Central memory CD4-positive, alpha-beta T cell (primary cell): ENCODE measurements around the gene SERPIND1.
"Not testable (repeated sequence)": the region's sequence is repeated elsewhere in the genome, so short reads cannot be mapped to it uniquely, and the experiment has no call there.

Experiments used
- DNase-seq: peaks from one replicate; pipeline ENCODE4 v3.0.0; 2022

SERPIND1 gene

DNA sequence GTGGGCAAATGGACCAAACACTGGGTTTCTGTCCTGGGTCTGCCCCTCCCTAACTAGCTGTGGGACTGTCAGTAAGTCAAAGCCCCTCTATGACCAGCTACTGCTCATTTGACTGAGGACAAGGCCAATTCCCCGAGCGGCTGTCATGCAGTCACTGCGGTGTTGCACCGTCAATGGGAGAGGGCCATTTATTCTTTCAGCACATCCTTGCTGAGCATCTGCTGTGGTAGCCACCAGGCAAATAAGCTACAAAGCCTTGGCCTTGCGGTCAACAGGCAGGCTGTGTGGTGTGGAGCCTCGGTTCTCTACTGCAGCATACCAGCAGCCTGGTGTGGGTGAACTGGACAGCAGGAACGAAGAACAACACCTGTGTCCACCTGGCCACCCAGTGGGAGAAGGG lies 25.8 kb upstream of the SERPIND1 start:
- DNase-seq, result no peak

DNA sequence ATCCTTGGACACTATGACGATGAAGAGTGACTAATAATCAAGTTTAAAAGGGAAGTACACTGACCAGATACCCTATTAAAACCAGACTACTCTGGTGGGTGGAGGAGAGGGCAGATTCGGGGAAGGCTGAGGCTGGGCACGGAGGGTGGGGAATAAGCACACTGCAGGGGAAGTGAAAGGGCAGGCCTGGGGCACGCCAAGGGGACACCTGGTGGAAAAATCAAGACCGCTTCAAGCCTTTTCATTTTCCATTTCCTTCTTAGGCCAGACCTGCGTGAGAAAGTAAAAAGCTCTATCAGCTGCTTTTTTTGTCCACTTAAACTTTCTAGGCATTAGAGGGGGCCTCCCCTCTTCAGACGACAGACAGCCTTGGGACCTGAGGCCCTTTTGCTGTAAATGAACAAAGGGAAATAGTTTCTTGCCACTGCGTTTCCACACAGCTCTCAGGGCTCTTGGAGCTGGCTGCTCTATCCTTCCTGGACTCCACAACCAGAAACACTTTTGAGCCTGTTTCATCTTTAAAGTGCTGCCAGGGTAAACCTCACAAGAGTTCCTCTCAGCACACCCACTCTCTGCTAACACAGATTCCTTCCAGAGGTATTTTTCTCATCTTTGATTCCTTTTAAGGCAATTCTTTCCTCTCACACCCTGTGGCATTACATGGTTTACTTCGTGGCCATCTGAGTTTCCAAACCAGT lies 25.0 kb upstream of the SERPIND1 start:
- no peak for DNase-seq

DNA sequence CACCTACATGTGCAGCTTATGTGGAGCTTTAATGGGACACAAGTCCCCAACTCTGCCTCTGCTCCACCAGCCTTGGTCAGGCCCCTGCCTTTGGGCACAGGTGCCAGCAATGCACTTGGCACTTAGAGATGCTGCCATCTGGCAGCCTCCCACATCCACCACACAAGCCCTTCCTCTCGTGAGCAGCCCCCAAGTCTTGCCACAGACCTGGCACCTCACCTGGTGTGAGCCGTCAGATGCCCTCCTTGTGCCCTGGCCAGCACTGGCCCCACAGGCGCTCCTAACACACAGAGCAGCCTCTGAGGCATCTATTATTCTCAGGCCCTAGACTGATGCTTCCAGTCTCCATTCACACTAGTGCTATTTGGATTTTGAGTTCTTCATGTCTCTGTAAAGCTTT lies 24.5 kb upstream of the SERPIND1 start:
- no peak for DNase-seq

- no peak for DNase-seq
These were observed 23.3 kb upstream of the SERPIND1 start for GRCh38 chr22:20750461-20751184.

DNA sequence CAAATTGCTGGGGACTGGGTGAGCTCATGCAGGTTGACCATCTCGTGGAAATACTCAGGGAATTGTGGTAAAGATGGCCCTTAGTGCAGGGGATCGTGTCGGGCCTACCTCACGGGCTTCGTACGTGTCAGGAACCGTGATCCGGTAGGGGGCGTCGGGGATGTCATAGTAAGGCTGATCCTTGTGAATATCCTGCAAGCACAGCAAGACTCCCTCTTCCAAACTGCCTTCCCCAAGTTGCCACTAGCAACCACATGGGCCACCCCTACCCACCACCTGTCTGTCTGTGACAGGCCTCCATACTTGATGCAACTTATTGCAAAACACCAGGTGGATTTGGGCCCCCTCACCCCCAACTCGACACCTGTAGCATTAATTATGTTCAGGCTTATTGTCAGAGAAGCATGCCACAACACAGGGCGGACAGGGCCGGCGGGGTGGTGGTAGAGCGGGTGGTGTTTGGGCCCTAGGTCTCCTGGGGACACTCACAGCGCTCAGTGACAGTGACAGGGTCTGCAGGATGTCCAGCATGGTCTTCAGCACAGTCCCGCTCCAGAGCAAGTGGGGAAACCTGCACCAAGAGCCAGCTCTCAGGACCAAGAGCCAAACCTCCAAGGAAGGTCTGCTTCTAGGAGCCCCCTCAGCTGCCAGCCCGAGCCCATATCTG lies 22.6 kb upstream of the SERPIND1 start:
- no peak for DNase-seq

- DNase-seq, result no peak
These were observed 21.7 kb upstream of the SERPIND1 start for GRCh38 chr22:20752104-20752741.

DNA sequence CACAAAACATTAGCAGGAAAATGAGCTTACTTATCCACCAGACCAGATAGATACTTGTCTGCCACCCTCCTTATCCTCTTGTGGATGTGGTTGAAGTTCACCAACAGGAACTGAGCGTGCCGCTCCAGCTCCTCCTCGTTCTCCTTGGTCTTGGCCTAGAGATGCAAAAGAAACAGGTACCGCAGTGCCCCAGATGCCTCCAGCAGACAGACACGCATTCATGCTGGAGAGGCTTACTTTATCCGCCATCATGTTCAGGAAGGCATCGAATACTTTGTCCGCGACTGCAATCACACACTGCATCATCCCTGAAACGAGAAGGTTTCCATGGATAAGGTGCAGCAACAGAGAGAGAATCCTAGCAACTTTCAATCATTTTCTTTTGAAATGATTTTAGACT lies 21.0 kb upstream of the SERPIND1 start:
- DNase-seq, result no peak

GRCh38 chr22:20756846-20757245 lies 17.1 kb upstream of the SERPIND1 start:
- DNase-seq, result no peak

- DNase-seq, result no peak
These were observed 15.2 kb upstream of the SERPIND1 start for GRCh38 chr22:20758688-20759087.

DNA sequence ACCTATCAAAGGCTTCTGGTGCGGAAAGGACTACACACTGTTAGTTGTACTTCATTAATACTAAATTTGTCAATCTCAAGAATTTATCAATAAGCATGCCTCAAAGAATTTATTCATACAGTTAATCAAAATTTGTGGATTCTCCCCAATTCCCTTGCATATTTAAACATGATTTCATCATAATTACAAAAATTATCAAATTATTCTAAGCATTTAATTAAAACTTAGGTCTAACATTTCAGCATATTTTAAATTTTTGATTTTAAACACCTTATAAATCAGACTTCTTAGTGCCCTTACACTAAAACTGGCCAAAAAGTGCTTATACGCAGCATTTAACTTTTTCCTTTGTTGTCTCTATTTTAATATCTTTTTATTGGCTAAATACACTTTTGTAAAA lies 13.8 kb upstream of the SERPIND1 start:
- DNase-seq, result no peak

GRCh38 chr22:20761536-20761935 lies 12.4 kb upstream of the SERPIND1 start:
- no peak for DNase-seq

DNA sequence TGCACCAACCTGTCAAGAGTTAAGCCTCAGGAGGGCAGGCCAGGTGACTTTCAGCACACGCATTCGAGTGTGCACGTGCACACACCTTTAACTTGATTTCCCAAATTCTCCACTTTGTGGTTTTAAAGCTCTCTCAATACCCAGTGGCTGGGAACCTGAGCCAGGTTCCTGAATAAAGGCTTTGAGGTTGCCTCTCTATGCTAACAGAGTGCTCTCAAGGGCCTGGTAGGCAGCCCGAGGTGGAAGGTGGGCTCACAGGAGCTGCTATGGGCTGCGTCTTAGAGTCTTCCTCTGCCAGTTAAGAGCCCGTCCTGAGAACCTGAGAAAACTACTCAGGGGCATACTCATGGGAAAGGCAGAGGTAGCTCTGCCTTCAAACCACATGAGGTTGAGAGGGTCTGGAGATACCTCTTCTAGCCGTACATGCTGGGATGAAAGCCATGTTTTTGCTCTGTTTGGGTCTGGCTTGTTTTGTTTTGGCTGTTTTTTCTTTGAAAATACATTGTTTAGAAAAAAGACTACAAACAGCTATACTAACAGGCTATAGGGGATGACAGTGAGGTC lies 11.6 kb upstream of the SERPIND1 start:
- DNase-seq, result no peak

DNA sequence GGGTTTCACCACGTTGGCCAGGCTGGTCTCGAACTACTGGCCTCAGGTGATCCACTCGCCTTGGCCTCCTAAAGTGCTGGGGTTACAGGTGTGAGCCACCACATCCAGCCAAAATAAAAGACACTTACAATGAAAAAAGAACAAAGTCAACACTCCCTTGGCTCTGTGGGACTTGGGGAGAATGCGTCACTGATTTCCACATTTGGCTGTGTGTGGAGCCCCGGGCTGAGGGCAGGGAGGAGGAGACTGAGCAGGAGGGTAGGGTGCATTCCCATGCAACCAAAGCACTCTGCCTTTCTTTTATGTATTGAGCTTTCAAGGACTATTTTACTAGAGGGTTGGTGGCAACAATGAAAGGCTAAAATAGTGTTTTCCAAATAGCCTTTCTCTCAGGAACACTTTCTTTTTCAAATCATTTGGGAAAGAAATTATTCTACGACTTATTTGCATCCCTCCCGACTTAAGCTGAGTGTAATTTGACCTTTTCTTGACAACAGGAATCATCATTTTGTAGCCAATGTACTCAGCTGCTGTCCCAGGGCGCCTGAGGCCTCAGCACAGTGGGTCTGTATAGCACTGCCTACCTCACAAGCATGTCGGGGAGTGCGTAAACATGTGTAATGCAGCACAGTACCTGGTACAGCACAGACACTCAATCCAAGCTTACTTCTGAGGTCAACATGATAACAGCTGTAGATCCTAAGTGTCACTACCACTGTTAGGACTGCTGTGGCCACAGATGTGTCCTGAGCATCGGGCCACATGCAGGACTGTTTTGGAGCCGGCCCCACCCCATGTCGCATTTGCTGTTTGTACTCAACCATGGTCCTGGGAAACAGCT lies 10.1 kb upstream of the SERPIND1 start:
- no peak for DNase-seq

DNA sequence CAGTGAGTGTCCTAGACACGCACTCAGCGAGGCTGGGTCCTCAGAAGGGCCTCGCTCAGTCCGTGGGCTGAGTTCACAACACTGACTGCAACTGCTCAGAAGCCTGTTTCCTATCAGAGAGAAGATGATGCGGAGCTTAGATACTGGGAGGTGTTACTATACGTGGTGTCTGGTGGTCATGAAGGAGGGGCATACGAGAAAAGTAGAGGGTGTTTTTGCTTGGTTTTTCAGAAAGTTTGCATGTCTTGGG lies 9.5 kb upstream of the SERPIND1 start:
- DNase-seq, result no peak

GRCh38 chr22:20764729-20765128 lies 9.2 kb upstream of the SERPIND1 start:
- DNase-seq, result no peak

DNA sequence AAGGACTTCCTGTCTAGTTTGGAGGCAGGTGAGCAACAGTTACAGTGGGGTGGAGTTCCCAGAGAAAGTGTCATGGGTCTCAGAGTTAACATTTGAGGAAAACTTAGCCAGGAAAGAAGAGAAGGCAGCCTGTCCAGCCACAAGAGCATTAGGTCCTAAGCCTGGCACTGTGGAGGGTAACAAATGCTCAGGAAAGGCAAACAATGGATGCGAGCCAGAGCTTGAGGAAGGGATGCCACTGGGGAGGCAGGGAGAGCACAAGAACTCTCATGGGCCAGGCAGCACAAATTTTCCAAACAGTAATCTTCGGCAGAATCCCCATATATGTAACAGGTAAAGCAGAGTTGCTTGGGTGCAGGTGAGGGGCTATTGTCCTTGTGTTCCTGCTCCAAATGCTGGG lies 8.0 kb upstream of the SERPIND1 start:
- no peak for DNase-seq

- no peak for DNase-seq
These were observed 7.4 kb upstream of the SERPIND1 start for GRCh38 chr22:20766530-20766929.

DNA sequence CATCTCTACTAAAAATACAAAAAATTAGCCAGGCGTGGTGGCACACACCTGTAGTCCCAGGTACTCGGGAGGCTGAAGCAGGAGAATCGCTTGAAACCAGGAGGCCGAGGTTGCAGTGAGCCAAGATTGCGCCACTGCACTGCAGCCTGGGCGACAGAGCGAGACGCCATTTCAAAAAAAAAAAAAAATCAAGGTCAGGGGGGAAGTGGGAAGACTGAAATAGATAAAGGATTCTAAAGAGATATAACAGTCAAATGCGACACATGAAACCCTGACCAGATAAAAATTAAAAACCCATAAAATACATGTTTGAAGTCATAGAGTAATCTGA lies 4.5 kb upstream of the SERPIND1 start:
- not testable (repeated sequence) for DNase-seq

DNA sequence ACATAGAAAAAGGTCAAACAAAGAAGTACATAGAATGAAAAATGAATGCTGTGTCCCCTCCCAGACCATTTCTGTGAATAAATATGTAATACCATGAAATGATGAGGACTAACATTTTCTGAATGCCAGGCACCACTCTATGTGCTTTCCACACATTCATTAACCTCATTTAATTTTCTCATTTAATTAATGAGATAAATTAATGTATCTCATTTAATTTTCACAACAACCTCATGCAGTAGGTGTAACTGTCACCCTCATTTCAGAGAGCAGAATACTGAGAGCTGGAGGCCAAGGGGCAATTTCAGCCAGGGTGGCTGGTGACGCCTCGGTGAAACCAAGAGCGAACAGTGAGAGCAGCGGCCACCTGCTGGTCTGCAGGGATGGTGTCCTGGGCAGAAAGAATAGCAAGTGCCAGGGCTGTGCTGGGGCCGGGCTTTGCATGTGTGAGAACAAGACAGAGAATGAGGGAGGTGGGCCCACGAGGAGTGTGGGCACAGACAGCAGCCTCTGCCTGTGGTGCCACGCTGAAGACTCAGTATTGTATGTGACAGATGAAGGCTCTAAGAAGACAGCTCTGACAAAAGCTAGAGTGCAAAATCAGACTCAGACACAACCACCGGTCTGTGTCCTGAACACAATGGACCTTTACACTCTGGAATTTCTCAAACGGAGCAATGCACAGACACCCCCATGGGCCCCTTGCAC lies 1.8 kb upstream of the SERPIND1 start:
- DNase-seq, result no peak

DNA sequence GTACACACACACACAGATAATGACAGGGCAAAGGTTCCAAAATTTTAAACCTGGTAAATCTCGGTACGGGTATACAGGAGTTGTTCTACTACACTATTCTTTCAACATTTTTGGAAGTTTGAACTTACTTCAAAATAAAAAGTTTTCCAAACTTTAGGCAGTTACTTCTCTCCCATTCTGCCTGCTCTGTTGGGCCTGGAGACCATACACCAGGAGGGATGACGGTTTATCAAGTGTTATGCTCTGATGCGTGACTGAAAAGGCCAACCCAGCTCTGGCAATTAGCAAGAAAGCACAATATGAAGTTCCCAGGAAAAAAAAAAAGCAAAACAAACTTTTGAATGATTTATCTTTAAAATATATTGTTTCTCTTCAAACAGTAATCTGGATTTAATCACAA lies 969 bp downstream of the SERPIND1 start:
- no peak for DNase-seq

DNA sequence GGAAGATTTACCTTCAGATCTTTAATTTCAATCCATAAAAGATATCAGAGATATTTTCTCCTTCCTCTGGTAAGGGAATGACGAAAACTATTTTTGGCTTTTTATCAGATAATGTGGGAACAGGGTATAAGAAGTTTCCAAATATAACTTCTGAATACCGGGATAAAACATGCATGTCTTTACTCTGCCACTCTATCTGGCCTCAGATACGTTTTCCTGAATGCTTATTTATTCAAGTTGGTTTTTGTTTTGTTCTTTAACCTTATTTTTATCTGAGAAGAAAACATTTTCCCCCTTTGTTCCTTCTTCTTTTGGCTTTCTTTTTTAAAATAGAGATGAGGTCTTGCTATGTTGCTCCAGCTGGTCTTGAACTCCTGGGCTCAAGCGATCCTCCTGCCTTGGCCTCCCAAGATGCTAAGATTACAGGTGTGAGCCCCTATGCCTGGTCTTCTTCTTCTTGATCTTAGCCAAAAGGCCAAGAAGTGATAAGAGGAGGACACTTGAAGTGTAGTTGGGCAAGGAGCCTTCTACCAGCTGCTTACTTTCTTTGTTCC lies 1.5 kb downstream of the SERPIND1 start:
- DNase-seq, result no peak
